Measurements from ENCODE around the gene MAP6D1.

MAP6D1 gene

GRCh38 chr3:183816681-183817510 lies 8.5 kb downstream of the MAP6D1 start:
- no peak for TF ChIP-seq CTCF (IDR thresholded peaks at IDR 0.05; ENCODE audit: low read depth, low read length)
- DNase-seq (ENCODE audit: extremely low read depth, low read depth) = no peak

GRCh38 chr3:183815951-183816475 lies 9.4 kb downstream of the MAP6D1 start:
- DNase-seq (ENCODE audit: extremely low read depth, low read depth) = no peak
- TF ChIP-seq CTCF (IDR thresholded peaks at IDR 0.05; ENCODE audit: low read depth, low read length) = no peak

- no peak for DNase-seq (ENCODE audit: extremely low read depth, low read depth)
- no peak for TF ChIP-seq CTCF (IDR thresholded peaks at IDR 0.05; ENCODE audit: low read depth, low read length)
Observed at GRCh38 chr3:183815563-183815940, 9.8 kb downstream of the MAP6D1 start.

GRCh38 chr3:183814240-183814639 lies 11.1 kb downstream of the MAP6D1 start:
- no peak for TF ChIP-seq CTCF (IDR thresholded peaks at IDR 0.05; ENCODE audit: low read depth, low read length)
- DNase-seq (ENCODE audit: extremely low read depth, low read depth) = no peak

- no peak for TF ChIP-seq CTCF (IDR thresholded peaks at IDR 0.05; ENCODE audit: low read depth, low read length)
- DNase-seq (ENCODE audit: extremely low read depth, low read depth) = no peak
Observed at GRCh38 chr3:183812761-183813445, 12.5 kb downstream of the MAP6D1 start.

- TF ChIP-seq CTCF (IDR thresholded peaks at IDR 0.05; ENCODE audit: low read depth, low read length) = no peak
Observed at GRCh38 chr3:183811638-183812037, 13.7 kb downstream of the MAP6D1 start.

More at GRCh38 chr3:183811638-183812037, 13.7 kb downstream of the MAP6D1 start:
- DNase-seq (ENCODE audit: extremely low read depth, low read depth) = no peak
